SU-DHL-6 (cell line): ENCODE results near the gene LKAAEAR1.

ENCODE experiments used
- EZH2phosphoT487 ChIP-seq: fragments of 200-600 bp; sonication (generic), shearing (Covaris generic); conservative IDR thresholded peaks from 2 replicates; pipeline ENCODE4 v1.6.1; 2018; ENCODE audit warnings: mild to moderate bottlenecking, antibody characterized with exemption, low read length, moderate library complexity, mixed read lengths
- TF ChIP-seq, protein P1 (sequence below): fragments of 200-600 bp; sonication (generic); IDR thresholded peaks from one replicate; pipeline ENCODE4 v1.5.1; 2017; ENCODE audit warnings: antibody characterized with exemption, mild to moderate bottlenecking, low read length, moderate library complexity; ENCODE audit not compliant: insufficient read depth, poor library complexity, severe bottlenecking

DNA sequence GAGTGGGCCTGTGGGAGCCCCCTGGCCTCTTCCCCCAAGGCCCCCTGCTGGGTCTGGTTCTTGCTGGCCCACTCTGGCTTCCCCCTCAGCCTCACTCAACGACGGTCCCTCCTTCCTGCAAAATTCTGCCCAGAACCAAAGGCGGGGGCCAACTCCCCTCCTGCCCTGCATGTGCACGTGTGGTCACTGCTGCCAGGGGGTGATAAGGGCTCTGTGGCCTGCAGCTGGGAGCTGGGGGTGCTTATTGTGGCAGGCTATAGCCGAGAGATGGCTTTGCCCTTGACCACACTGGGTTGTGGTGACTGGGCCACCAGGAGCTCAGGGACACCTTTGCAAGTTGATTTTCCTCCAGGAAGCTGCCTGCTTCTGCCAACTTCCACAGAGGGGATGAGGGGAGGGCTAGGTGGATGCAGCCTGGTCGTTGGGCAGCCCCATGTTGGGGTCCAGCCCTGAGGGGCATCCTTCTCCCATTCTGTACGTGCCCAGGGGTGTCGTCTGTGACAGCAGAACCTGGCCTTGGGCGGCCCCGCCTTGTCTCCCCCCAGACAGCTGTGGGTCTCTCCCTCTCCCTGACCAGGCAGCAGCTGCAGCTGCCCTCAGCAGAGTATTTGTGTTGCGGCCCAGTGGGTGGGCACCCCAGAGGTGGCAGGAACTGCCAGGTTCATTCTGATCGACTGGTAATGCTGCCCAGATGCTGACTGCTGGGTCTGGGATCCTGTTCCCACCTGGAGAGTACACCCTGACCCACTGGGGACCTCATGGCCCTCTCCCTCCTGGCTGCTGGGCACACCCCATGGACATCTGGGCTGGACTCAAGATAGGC, 15.6 kb downstream of the LKAAEAR1 start:
- TF ChIP-seq, protein P1, sequence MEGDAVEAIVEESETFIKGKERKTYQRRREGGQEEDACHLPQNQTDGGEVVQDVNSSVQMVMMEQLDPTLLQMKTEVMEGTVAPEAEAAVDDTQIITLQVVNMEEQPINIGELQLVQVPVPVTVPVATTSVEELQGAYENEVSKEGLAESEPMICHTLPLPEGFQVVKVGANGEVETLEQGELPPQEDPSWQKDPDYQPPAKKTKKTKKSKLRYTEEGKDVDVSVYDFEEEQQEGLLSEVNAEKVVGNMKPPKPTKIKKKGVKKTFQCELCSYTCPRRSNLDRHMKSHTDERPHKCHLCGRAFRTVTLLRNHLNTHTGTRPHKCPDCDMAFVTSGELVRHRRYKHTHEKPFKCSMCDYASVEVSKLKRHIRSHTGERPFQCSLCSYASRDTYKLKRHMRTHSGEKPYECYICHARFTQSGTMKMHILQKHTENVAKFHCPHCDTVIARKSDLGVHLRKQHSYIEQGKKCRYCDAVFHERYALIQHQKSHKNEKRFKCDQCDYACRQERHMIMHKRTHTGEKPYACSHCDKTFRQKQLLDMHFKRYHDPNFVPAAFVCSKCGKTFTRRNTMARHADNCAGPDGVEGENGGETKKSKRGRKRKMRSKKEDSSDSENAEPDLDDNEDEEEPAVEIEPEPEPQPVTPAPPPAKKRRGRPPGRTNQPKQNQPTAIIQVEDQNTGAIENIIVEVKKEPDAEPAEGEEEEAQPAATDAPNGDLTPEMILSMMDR, result no peak
- no peak for TF ChIP-seq EZH2phosphoT487
